Thyroid gland (tissue), 4 donors: ENCODE data around the gene UPK2. TPM values are rescaled to one million over a fixed set of nuclear protein-coding genes. Genes with fewer than 3 reads are reported as not detected.

Experiments used
- DNase-seq, 2 donors: peaks; one replicate each; pipeline ENCODE4 v3.0.0-alpha.2; 2019
- H3K27ac ChIP-seq, 3 donors: fragments of 200-600 bp; sonication (generic); 1 replicate in 2 of 3; 2 replicates in 1 of 3; pipeline ENCODE4 v1.5.1; 2016 to 2019; ENCODE audit warnings: mild to moderate bottlenecking in 1 of 3, moderate library complexity in 1 of 3
- H3K27me3 ChIP-seq: fragments of 200-600 bp; sonication (generic); one replicate; pipeline ENCODE4 v1.5.1; 2019
- H3K36me3 ChIP-seq, 2 donors: fragments of 200-600 bp; sonication (generic); one replicate each; pipeline ENCODE4 v1.5.1; 2016 to 2019
- H3K4me1 ChIP-seq, 2 donors: fragments of 200-600 bp; sonication (generic); one replicate each; pipeline ENCODE4 v1.5.1; 2017 to 2019
- H3K4me3 ChIP-seq, 3 donors: fragments of 200-600 bp; sonication (generic); replicated peaks in 1 of 3; 1 replicate in 2 of 3; 2 replicates in 1 of 3; pipeline ENCODE4 v1.5.1; 2016; ENCODE audit warnings: mild to moderate bottlenecking in 1 of 3
- H3K9me3 ChIP-seq: fragments of 200-600 bp; sonication (generic); one replicate; pipeline ENCODE4 v1.5.1; 2017
- POLR2A ChIP-seq, 2 donors: fragments of 450-650 bp; IDR thresholded peaks; one replicate each; pipeline ENCODE4 v1.6.1; 2017; ENCODE audit warnings: antibody characterized with exemption in 2 of 2, mild to moderate bottlenecking in 2 of 2, moderate library complexity in 1 of 2
- WGBS, 2 donors: methylation state at CpG; one replicate each; pipeline ENCODE4 v1.1.5; 2017; 5-methylcytosine and 5-hydroxymethylcytosine counted together
- intact Hi-C: fragments of 100-400 bp; cut with DNase I; formaldehyde crosslinking; loops from one replicate; pipeline ENCODE4 v1.15.1; 2023
- total RNA-seq, 4 donors: library from RNA; depleted of rRNA; stranded (reverse); fragments of >200 nt; gene quantifications; one replicate each; pipeline ENCODE4 v1.2.3, GENCODE V29; 2016
- TF ChIP-seq, protein P1 (sequence below), 6 experiments: fragments of 200-600 bp in 3 of 6; fragments of 450-650 bp in 3 of 6; sonication (generic) in 3 of 6; IDR thresholded peaks; one replicate each; pipeline ENCODE4 v1.5.1; 2016 to 2019; ENCODE audit warnings: antibody characterized with exemption in 6 of 6, mild to moderate bottlenecking in 2 of 6, inconsistent platforms in 1 of 6, moderate library complexity in 1 of 6

UPK2 gene
- total RNA-seq, 4 donors from 2014 or later: not detected

DNA sequence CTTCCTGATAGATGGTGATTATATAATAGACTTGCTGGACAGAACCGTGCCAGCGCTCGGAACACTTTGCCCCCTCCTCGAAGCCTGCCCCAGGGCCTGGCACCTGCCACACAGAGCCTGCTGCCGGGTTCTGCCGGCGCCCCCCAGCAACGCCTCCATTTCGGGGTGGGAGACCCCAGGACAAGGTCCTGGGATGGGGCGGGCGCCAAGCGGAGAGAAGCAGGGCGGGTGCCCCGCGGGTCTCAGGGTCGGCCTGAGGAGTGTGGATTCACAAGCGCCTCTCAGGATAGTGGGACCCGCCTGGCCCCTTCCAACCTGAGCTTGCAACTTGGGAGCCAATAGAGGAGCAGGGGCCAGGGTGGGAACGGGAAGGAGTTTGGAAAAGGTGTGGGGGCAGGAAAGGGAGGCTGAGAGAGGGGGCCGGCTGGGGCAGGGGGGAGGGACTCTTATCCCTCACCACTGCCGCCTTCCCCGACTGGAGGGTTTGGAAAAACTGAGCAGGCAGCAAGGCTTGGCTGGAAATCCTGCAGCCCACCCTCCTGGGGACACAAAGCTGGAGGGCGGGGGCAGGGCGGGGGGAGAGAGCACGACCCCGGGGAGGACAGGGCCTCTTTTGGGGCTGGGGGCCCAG, 27.1 kb upstream of the UPK2 start:
- Histone ChIP-seq H3K9me3 (no peaks in the 10 kb centered on the region), H3K27ac (peak overlapping the region; percentile 97 to 99 (median 99)), H3K27me3 (no peaks in the 10 kb centered on the region), H3K4me3 (peak overlapping the region; percentile 49 to 76 (median 75)), H3K36me3 (no peaks in the 10 kb centered on the region), H3K4me1 (peaks cover 13 to 33% of the 10 kb centered on the region in 2 donors)
- peak in 1 of 2 donors; percentile 70 for DNase-seq
- WGBS, 2 donors: 0% methylated on average over 5 to 6 of the region's 26 CpGs
- TF ChIP-seq, protein P1, sequence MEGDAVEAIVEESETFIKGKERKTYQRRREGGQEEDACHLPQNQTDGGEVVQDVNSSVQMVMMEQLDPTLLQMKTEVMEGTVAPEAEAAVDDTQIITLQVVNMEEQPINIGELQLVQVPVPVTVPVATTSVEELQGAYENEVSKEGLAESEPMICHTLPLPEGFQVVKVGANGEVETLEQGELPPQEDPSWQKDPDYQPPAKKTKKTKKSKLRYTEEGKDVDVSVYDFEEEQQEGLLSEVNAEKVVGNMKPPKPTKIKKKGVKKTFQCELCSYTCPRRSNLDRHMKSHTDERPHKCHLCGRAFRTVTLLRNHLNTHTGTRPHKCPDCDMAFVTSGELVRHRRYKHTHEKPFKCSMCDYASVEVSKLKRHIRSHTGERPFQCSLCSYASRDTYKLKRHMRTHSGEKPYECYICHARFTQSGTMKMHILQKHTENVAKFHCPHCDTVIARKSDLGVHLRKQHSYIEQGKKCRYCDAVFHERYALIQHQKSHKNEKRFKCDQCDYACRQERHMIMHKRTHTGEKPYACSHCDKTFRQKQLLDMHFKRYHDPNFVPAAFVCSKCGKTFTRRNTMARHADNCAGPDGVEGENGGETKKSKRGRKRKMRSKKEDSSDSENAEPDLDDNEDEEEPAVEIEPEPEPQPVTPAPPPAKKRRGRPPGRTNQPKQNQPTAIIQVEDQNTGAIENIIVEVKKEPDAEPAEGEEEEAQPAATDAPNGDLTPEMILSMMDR (IDR thresholded peaks at IDR 0.05): no peak
- TF ChIP-seq POLR2A (IDR thresholded peaks at IDR 0.05): no peak
- intact Hi-C loops: no loop called here

DNA sequence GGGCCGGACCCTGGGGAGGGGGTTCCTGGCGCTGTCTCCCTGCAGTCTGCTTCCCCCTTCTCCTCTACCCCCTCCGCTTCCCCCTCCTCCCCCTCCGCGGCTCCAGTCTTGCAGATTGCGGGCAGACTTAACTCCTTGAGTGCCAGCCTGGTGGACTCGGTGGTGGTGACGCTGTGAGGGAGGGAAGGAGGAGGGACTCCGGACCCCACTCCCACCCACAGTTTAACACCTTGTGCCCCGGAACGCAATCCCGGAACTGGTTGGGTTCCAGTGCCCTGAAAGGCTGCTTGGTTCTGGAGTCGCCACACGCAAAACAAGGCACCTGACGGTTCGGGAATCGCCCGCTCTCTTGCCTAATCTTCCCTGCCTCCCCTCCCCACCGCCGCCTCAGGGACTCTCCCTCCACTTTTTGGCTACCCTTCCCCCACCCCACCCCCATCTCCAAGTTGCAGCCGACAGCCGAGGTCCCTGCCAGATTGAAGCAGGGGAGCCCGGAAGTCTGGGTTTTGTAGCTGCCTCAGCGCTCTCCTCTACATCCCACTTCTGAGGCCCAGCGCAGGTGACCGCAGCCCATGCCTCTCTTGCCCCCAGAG, 26.5 kb upstream of the UPK2 start:
- Histone ChIP-seq H3K36me3 (no peaks in the 10 kb centered on the region), H3K27ac (peak overlapping the region; percentile 97 to 99 (median 99)), H3K4me1 (peaks cover 7 to 32% of the 10 kb centered on the region in 2 donors), H3K9me3 (no peaks in the 10 kb centered on the region), H3K27me3 (no peaks in the 10 kb centered on the region), H3K4me3 (peak overlapping the region; percentile 49 to 76 (median 75))
- TF ChIP-seq, protein P1 (IDR thresholded peaks at IDR 0.05): peak in 1 of 6 experiments; percentile 10
- TF ChIP-seq POLR2A (IDR thresholded peaks at IDR 0.05): no peak
- 0 to 1% methylated on average over 18 to 21 of the region's 26 CpGs for WGBS, 2 donors
- intact Hi-C loops: no loop called here
- peak; percentile 93 to 94 for DNase-seq

DNA sequence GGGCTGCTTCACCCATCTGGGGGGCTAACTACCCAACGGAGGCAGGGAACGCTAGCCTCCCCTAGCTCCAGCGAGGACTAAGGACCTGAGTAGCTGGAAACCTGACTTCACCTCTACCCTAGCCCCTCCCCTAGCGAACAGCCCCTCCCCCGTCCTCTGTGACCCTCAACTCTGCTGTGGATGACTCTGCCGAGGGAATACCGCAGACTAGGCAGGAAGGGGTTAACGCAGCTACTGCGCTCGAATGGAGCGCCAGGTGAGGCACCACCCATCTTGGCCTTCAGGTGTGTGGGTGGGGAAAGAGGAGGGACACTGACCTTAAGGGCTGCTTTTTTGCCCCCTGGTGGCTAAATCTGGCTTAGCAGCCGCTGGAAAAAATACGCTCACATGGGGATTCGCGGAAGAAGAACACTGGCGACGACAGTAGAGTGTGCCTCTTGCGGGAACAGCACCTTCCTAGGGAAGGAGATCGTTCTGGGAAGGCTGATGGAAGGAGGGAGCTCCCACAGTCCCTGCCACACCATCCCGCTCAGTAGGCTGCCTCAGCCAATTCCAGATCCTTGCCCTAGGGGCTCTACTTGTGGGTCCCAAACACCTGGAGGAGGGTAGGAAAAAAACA, 25.9 kb upstream of the UPK2 start:
- TF ChIP-seq, protein P1 (IDR thresholded peaks at IDR 0.05): peak; percentile 88 to 99 (median 96)
- TF ChIP-seq POLR2A (IDR thresholded peaks at IDR 0.05): peak in 1 of 2 donors; percentile 36
- intact Hi-C loops: no loop called here
- H3K27ac ChIP-seq: peak overlapping the region; percentile 97 to 99 (median 99)
- H3K9me3 ChIP-seq: no peaks in the 10 kb centered on the region
- H3K4me3 ChIP-seq: peak overlapping the region; percentile 49 to 76 (median 75)
- DNase-seq: peak; percentile 94 to 96
- H3K36me3 ChIP-seq: no peaks in the 10 kb centered on the region
- WGBS, 2 donors: 1 to 2% methylated on average over 20 of the region's 20 CpGs
- peaks cover 7 to 32% of the 10 kb centered on the region in 2 donors for H3K4me1 ChIP-seq
- H3K27me3 ChIP-seq: no peaks in the 10 kb centered on the region

DNA sequence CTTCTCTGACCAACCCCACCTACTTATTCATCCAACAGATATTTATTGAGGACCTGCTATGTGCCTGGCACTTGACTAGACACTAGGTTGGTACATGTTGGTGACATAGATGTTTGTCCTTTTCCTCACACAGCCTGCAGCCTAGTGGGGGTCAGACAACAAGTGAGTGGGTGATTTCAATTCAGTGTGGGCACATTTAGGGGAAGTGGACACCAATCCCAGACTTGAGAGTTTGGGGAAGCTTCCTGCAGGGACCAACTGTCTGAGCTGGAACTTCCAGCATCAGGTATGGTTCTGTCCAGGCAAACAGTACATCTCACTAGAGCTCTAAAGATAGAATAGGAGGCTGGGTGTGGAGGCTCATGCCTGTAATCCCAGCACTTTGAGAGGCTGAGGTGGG, 24.5 kb upstream of the UPK2 start:
- H3K27me3 ChIP-seq: no peaks in the 10 kb centered on the region
- H3K9me3 ChIP-seq: no peaks in the 10 kb centered on the region
- intact Hi-C loops: no loop called here
- no peak overlapping the region for H3K4me3 ChIP-seq
- H3K36me3 ChIP-seq: no peaks in the 10 kb centered on the region
- no peak for TF ChIP-seq POLR2A (IDR thresholded peaks at IDR 0.05)
- TF ChIP-seq, protein P1 (IDR thresholded peaks at IDR 0.05): no peak
- DNase-seq: no peak
- peaks cover 7 to 26% of the 10 kb centered on the region in 2 donors for H3K4me1 ChIP-seq
- no peak overlapping the region for H3K27ac ChIP-seq

DNA sequence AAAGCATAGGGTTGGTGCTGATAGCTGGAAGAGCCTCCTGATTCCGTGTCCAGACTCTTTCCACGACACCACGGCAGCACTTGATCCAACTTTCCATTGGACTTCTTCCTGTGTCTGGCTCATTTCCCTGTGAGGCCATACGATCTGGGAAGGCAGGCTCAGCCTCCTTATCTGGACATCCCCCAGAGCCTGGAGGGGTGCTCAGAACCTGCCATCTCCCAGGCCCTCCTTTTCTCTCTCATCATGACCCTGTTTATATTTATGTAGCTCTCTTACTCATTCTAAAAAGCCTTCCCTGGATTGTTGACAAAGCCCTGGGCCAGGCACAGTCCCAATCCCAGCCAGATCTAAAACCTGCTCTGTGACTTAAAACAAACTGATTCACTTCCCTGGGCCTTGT, 22.6 kb upstream of the UPK2 start:
- Histone ChIP-seq H3K27me3 (no peaks in the 10 kb centered on the region), H3K36me3 (no peaks in the 10 kb centered on the region), H3K27ac (no peak overlapping the region), H3K4me1 (peaks cover 3 to 19% of the 10 kb centered on the region in 2 donors), H3K4me3 (no peak overlapping the region), H3K9me3 (no peaks in the 10 kb centered on the region)
- no peak for DNase-seq
- intact Hi-C loops: no loop called here
- TF ChIP-seq, protein P1 (IDR thresholded peaks at IDR 0.05): no peak
- WGBS, 2 donors: 32 to 36% methylated on average over 4 of the region's 4 CpGs
